Measurements from ENCODE around the gene SCYGR7. TPM values are rescaled to one million over a fixed set of nuclear protein-coding genes. Genes with fewer than 3 reads are reported as not detected.

Gene SCYGR7
- total and polyA plus RNA-seq, 10 of the 15 experiments (the other 5 are each of a cell fraction or from before 2014, with no cell fraction given): not detected

- WGBS (ENCODE audit: insufficient coverage, insufficient replicate concordance, low lambda C conversion rate, missing lambda C conversion rate): 43% methylated on average over 13 of the region's 13 CpGs
- H3K9me3 ChIP-seq (replicated peaks; ENCODE audit: control insufficient read depth, insufficient read depth, low read length): no peaks in the 10 kb centered on the region
- H3K27me3 ChIP-seq (replicated peaks in 1 of 2; ENCODE audit: control insufficient read depth in 2 of 2, insufficient read depth in 2 of 2, low read length in 1 of 2): no peaks in the 10 kb centered on the region
- SMC1A ChIA-PET (ENCODE audit: uncharacterized antibody, unreplicated experiment): interaction anchor here (1.5 kb wide), 1 partner anchor 23 kb away, joined by 3 read pairs; no protein-coding TSS in a partner anchor
- in situ Hi-C loops (cut with MboI) (loop anchor here (10.0 kb wide), 2 partner anchors 355 to 625 kb away; no protein-coding TSS in a partner anchor), intact Hi-C loops (cut with micrococcal nuclease; ENCODE audit: unreplicated experiment) (no loop called here)
- no peaks in the 10 kb centered on the region for H3K36me3 ChIP-seq (ENCODE audit: control insufficient read depth in 2 of 2, insufficient read depth in 2 of 2, low read length in 1 of 2)
- no peak overlapping the region for H2AFZ ChIP-seq (ENCODE audit: control insufficient read depth, low read depth, low read length)
- POLR2A ChIA-PET: no interaction called here
- H3K4me3 ChIP-seq: no peak overlapping the region
- no peak for ATAC-seq
- no peak overlapping the region for H3K4me2 ChIP-seq (ENCODE audit: control insufficient read depth, insufficient read depth)
- no peaks in the 10 kb centered on the region for H3K79me2 ChIP-seq (ENCODE audit: control insufficient read depth, insufficient read depth, low read length)
- no peaks in the 10 kb centered on the region for H4K20me1 ChIP-seq (ENCODE audit: control insufficient read depth, insufficient read depth)
- no peak overlapping the region for H3K9ac ChIP-seq (ENCODE audit: control insufficient read depth, insufficient read depth, low read length)
- BruUV-seq (replicated peaks): no TSS peak
- DNase-seq (ENCODE audit: low read depth, low spot score): no peak
- RAD21 ChIA-PET (ENCODE audit: unreplicated experiment): interaction anchor here (0.7 to 1.6 kb wide), 2 partner anchors 11 to 402 kb away, joined by 3 to 4 read pairs; no protein-coding TSS in a partner anchor
- no peak overlapping the region for H3K27ac ChIP-seq (ENCODE audit: control insufficient read depth, insufficient read depth)
- no peaks in the 10 kb centered on the region for H3K4me1 ChIP-seq (ENCODE audit: control insufficient read depth, insufficient read depth, low read length)
- CTCF ChIA-PET: interaction anchor here (1.0 to 1.6 kb wide), 3 partner anchors 19 to 280 kb away, joined by 3 to 4 read pairs (median 3); no protein-coding TSS in a partner anchor
- FAIRE-seq: no peak
- no peak for TF ChIP-seq BCLAF1 (IDR thresholded peaks at IDR 0.05)
- TF ChIP-seq MYB (IDR thresholded peaks at IDR 0.05; ENCODE audit: borderline replicate concordance, low read depth, low read length): no peak
- TF ChIP-seq CBX5 (IDR thresholded peaks at IDR 0.05; ENCODE audit: low read depth): no peak
- no peak for TF ChIP-seq GABPA (IDR thresholded peaks at IDR 0.05; ENCODE audit: low read depth)
- no peak for TF ChIP-seq POLR2AphosphoS2 (IDR thresholded peaks at IDR 0.05; ENCODE audit: low read depth, low read length)
- TF ChIP-seq POLR2AphosphoS5 (IDR thresholded peaks at IDR 0.05; ENCODE audit: low read length): no peak
- TF ChIP-seq ZBTB11 (CRISPR knock-in tag; IDR thresholded peaks at IDR 0.05): no peak
- TF ChIP-seq E4F1 (IDR thresholded peaks at IDR 0.05; ENCODE audit: borderline replicate concordance, partially characterized antibody): no peak
- no peak for TF ChIP-seq MTA2 (IDR thresholded peaks at IDR 0.05; ENCODE audit: low read depth)
- no peak for TF ChIP-seq SP1 (IDR thresholded peaks at IDR 0.05; ENCODE audit: low read depth, low read length)
These were observed 31.4 kb downstream of the SCYGR7 start for GRCh38 chr2:227759411-227760118.

Data from GM12878 (cell line).